Spinal cord (tissue), 10 donors: ENCODE data around the gene TTC28. TPM values are rescaled to one million over a fixed set of nuclear protein-coding genes. Genes with fewer than 3 reads are reported as not detected.
A peak's percentile ranks its signal among the peaks of the same experiment; 100 is the strongest.
"Not testable (repeated sequence)": the region's sequence is repeated elsewhere in the genome, so short reads cannot be mapped to it uniquely, and the experiment has no call there.

Experiments
- DNase-seq, 6 donors: peaks; one replicate each; pipeline versions ENCODE4 v3.0.0 to v3.0.0-alpha.2; 2013 to 2015; ENCODE audit warnings: low spot score in 6 of 6, low read depth in 4 of 6
- H3K27ac ChIP-seq: one replicate; pipeline ENCODE4 v1.5.1; 2013; ENCODE audit warnings: low read depth, low read length, control low read depth
- H3K27me3 ChIP-seq: one replicate; pipeline ENCODE4 v1.6.1; 2013; ENCODE audit warnings: low read length; ENCODE audit not compliant: control insufficient read depth, insufficient read depth
- H3K36me3 ChIP-seq: one replicate; pipeline ENCODE4 v1.6.1; 2013; ENCODE audit warnings: low read length; ENCODE audit not compliant: control insufficient read depth, insufficient read depth
- H3K4me1 ChIP-seq: one replicate; pipeline ENCODE4 v1.6.1; 2013; ENCODE audit warnings: low read length; ENCODE audit not compliant: control insufficient read depth, insufficient read depth
- H3K4me3 ChIP-seq: one replicate; pipeline ENCODE4 v1.5.1; 2013; ENCODE audit warnings: low read depth, low read length, control low read depth
- H3K9me3 ChIP-seq: one replicate; pipeline ENCODE4 v1.6.1; 2013; ENCODE audit warnings: low read length; ENCODE audit not compliant: control insufficient read depth, insufficient read depth
- WGBS: methylation state at CpG from one replicate; pipeline ENCODE4 v1.1.5; 2013; ENCODE audit warnings: missing lambda C conversion rate; ENCODE audit not compliant: insufficient coverage; 5-methylcytosine and 5-hydroxymethylcytosine counted together
- polyA plus RNA-seq, 2 donors: library from polyadenylated mRNA; unstranded; fragments of 120-200 nt; gene quantifications; one replicate each; pipeline ENCODE4 v1.2.1, GENCODE V29; 2013; ENCODE audit not compliant: insufficient read length in 2 of 2
- total RNA-seq, 2 donors: library from RNA; depleted of rRNA in 1 of 2; stranded (reverse); fragments of 120-200 nt in 1 of 2; fragments of >200 nt in 1 of 2; gene quantifications; one replicate each; pipeline versions ENCODE4 v1.2.3 to v1.2.4, GENCODE V29; 2013 to 2014
- donor health status: healthy.

TTC28 gene
- total and polyA plus RNA-seq, 4 donors, result 19.4 to 44.0 (median 30.4) TPM

DNA sequence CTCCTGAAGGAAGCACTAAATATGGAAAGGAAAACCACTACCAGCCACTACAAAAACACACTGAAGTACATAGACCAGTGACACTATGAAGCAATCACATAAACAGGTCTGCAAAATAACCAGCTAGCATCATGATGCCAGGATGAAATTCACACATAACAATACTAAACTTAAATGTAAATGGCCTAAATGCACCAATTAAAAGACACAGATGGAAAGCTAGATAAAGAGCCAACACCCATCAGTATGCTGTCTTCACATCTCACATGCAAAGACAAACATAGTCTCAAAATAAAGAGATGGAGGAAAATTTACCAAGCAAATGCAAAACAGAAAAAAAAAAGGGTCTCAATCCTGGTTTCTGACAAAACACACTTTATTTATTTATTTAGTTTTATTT lies 171.7 kb downstream of the TTC28 start:
- Histone ChIP-seq H3K36me3 (no peaks in the 10 kb centered on the region), H3K27ac (no peak overlapping the region), H3K4me3 (no peak overlapping the region), H3K4me1 (peaks cover 12% of the 10 kb centered on the region), H3K9me3 (no peaks in the 10 kb centered on the region), H3K27me3 (no peaks in the 10 kb centered on the region)
- peak in 1 of 6 donors; percentile 54 for DNase-seq

DNA sequence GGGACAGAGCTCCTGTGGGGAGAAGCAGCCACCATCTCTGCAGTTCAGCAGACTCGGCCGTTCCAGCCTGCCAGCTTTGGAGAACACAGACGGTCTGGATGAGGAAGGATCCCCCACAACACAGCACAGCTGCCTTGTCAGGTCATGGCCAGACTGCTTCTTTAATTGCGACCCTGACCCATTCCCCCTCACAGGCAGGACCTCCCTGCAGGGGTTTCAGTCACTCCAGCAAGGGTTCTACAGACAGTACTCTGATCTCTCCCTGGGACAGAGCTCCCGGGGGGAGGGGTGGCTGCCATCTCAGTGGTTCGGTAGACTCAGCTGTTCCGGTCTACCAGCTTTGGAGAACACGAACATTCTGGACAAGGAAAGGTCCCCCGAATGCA lies 173.5 kb downstream of the TTC28 start:
- Histone ChIP-seq H3K36me3 (no peaks in the 10 kb centered on the region), H3K27me3 (no peaks in the 10 kb centered on the region), H3K4me3 (no peak overlapping the region), H3K9me3 (no peaks in the 10 kb centered on the region), H3K4me1 (peaks cover 12% of the 10 kb centered on the region), H3K27ac (peak overlapping the region; percentile 49)
- 73% methylated on average over 9 of the region's 9 CpGs for WGBS
- DNase-seq, result no peak

DNA sequence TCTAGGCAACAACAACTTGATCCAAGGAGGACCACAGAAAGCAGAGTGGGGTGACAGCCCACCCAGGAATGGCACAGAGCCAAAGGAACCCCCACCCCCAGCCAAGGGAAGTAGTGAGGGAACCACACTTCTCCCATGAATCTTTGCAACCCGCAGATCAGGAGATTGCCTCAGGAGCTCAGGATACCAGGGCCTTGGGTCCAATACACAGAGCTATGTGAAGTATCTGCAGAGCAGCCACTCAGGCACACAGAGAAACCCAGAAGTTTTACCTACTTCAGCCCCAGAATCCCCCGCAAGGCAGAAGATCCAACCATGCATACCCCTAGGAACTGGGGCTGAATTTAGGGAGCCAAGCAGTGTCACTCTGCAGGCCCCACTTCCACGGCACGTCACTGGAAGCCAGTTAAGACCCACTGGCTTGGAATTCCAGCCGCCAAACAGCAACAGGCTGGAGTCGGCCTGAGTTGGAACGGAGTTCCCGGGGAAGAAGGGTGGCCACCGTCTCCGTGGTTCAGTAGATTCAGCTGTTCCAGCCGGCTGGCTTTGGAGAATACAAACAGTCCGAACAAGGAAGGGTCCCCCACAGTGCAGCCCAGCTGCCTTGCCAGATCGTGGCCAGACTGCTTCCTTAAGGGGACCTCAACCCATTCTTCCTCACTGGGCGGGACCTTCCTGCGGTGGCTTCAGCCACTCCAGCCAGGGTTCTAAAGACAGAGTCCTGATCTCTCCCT lies 174.1 kb downstream of the TTC28 start:
- peak overlapping the region; percentile 49 for H3K27ac ChIP-seq

DNA sequence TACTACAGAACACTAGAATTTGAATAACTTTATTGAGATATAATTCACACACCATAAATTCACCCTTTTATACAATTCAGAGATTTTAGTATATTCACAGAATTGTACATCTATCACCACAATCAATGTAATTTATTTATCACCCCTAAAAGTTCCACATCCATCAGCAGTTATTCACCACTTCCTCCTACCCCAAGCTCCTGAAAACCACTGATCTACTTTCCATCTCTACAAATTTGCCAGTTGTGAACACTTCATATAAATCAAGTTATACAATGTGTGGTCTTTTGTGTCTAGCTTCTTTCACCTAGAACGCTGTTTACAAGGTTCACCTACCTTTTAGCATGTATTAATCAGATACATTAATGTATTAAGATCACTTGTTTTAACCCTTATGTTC lies 179.6 kb downstream of the TTC28 start:
- H3K27ac ChIP-seq, result no peak overlapping the region
- no peaks in the 10 kb centered on the region for H3K27me3 ChIP-seq
- H3K36me3 ChIP-seq, result no peaks in the 10 kb centered on the region
- no peaks in the 10 kb centered on the region for H3K9me3 ChIP-seq
- WGBS, result no CpG with 5 or more reads among the region's 1 CpG
- DNase-seq, result no peak
- H3K4me1 ChIP-seq, result no peaks in the 10 kb centered on the region
- no peak overlapping the region for H3K4me3 ChIP-seq

More for the DNA sequence above, 174.1 kb downstream of the TTC28 start:
- Histone ChIP-seq H3K4me3 (no peak overlapping the region), H3K27me3 (no peaks in the 10 kb centered on the region), H3K36me3 (no peaks in the 10 kb centered on the region), H3K9me3 (no peaks in the 10 kb centered on the region), H3K4me1 (peaks cover 12% of the 10 kb centered on the region)
- WGBS, result 63% methylated on average over 15 of the region's 15 CpGs
- peak in 1 of 6 donors; percentile 39 for DNase-seq

DNA sequence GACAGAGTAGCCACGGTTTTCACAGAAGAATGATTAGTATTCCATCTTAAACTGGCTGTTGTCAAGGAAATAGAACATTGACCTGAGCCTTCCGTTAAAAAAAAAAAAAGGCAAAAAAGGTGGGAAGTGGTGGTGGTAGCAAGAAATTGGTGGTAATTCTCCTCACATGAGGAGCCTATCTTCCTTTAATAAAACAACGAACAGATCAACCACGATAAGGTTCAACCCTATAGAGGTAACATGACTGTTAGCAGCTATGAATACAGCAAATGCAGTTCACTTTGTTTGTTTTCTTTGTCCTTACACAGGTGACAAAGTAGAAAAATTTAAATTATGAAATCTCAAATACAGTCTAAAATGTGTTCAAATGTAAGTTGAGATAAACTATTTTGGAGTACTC lies 181.6 kb downstream of the TTC28 start:
- no peak for DNase-seq
- WGBS, result no CpG with 5 or more reads among the region's 4 CpGs

DNA sequence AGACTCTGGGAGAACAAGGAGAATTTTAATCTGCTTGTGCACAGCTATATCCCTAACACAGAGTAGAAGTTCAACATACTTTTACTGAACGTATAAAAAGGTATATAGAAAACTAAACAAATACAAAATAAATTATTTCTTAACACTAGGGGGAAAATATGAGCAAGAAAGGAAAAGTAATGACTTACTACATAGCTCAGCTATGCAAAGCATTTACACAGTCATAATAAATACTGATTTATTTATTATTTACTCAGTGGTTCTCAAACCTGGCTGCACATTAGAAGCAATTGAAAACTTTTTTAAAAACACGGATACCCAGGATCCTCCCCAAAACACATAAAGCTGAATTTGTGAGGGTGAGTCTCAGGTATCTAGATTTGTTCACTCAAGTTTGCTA lies 182.5 kb downstream of the TTC28 start:
- Histone ChIP-seq H3K36me3 (no peaks in the 10 kb centered on the region), H3K4me1 (no peaks in the 10 kb centered on the region), H3K27ac (no peak overlapping the region), H3K27me3 (no peaks in the 10 kb centered on the region), H3K9me3 (no peaks in the 10 kb centered on the region), H3K4me3 (no peak overlapping the region)
- no CpG with 5 or more reads among the region's 2 CpGs for WGBS
- DNase-seq, result no peak

More for the DNA sequence above, 181.6 kb downstream of the TTC28 start:
- no peak overlapping the region for H3K4me3 ChIP-seq
- H3K4me1 ChIP-seq, result no peaks in the 10 kb centered on the region
- H3K27ac ChIP-seq, result no peak overlapping the region
- no peaks in the 10 kb centered on the region for H3K9me3 ChIP-seq
- H3K27me3 ChIP-seq, result no peaks in the 10 kb centered on the region
- H3K36me3 ChIP-seq, result no peaks in the 10 kb centered on the region

DNA sequence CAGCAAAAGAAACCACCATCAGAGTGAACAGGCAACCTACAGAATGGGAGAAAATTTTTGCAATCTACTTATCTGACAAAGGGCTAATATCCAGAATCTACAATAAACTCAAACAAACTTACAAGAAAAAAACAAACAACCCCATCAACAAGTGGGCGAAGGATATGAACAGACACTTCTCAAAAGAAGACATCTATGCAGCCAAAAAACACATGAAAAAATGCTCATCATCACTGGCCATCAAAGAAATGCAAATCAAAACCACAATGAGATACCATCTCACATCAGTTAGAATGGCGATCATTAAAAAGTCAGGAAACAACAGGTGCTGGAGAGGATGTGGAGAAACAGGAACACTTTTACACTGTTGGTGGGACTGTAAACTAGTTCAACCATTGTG lies 188.4 kb downstream of the TTC28 start:
- H3K4me3 ChIP-seq, H3K27ac ChIP-seq, H3K27me3 ChIP-seq, H3K4me1 ChIP-seq, H3K36me3 ChIP-seq, H3K9me3 ChIP-seq, DNase-seq: not testable (repeated sequence)
- WGBS, result no CpG with 5 or more reads among the region's 2 CpGs

DNA sequence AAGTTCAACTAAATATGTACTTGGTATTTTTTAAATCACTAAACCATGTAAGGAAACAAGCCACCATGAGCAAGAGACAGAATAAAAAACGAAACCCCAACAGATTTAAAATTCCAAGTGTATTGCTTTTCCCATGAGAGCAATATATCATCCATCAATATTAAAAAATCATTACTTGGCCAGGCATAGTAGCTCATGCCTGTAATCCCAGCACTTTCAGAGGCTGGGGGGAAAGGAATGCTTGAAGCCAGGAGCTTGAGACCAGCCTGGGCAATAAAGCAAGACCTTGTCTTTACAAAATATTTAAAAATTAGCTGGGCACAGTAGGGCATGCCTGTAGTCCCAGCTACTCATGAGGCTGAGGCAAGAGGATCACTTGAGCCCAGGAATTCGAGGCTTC lies 190.8 kb downstream of the TTC28 start:
- Histone ChIP-seq H3K4me1 (no peaks in the 10 kb centered on the region), H3K9me3 (no peaks in the 10 kb centered on the region), H3K27ac (no peak overlapping the region), H3K4me3 (no peak overlapping the region), H3K36me3 (no peaks in the 10 kb centered on the region), H3K27me3 (no peaks in the 10 kb centered on the region)
- 86% methylated on average over 1 of the region's 2 CpGs for WGBS
- no peak for DNase-seq

DNA sequence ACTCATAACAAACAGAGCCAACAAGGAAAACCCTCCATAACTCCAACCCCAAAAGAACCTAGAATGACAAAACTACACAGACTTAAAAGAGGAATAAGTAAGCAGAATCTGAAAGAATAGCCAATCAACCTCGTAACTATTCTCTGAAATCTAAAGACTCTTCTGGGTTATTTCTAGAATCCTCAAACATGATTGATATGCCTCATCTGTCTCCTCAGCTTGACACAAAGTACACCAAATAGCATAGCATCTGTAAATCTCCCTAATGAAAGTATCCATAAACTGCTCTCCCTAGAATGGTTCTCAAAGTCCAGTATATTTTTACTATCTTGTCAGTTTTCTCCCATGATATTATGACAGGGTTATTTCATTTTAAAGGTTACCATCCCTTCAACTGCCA lies 195.0 kb downstream of the TTC28 start:
- no peak overlapping the region for H3K27ac ChIP-seq
- H3K4me3 ChIP-seq, result no peak overlapping the region
- H3K9me3 ChIP-seq, result no peaks in the 10 kb centered on the region
- WGBS, result 89% methylated on average over 1 of the region's 1 CpG
- no peaks in the 10 kb centered on the region for H3K36me3 ChIP-seq
- no peaks in the 10 kb centered on the region for H3K27me3 ChIP-seq
- DNase-seq, result no peak
- no peaks in the 10 kb centered on the region for H3K4me1 ChIP-seq

DNA sequence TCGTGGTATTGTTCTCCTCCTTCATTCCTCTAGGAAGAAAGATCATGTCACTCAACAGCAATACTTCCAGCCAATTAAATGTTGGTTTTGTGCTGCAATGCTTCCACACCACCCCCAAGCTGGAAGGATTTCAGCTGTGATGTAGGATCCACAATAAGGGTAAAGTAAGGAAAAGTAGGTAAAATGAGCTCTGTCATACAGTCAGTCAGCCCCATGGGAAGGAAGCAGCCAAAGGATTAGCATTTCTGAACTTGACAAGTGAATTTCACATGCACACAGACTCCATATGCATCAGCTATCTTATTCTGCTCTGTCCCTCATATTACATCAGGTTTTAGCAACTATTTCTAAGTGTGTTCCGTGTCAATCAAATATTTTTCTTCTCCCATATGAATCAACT lies 197.9 kb downstream of the TTC28 start:
- WGBS, result no CpG with 5 or more reads among the region's 2 CpGs
- DNase-seq, result peak in 1 of 6 donors; percentile 84

More for the DNA sequence above, 197.9 kb downstream of the TTC28 start:
- H3K27ac ChIP-seq, result no peak overlapping the region
- no peaks in the 10 kb centered on the region for H3K4me1 ChIP-seq
- no peaks in the 10 kb centered on the region for H3K27me3 ChIP-seq
- H3K9me3 ChIP-seq, result no peaks in the 10 kb centered on the region
- H3K36me3 ChIP-seq, result no peaks in the 10 kb centered on the region
- H3K4me3 ChIP-seq, result no peak overlapping the region
